ENCODE measurements around the gene MCF2L.

DNA sequence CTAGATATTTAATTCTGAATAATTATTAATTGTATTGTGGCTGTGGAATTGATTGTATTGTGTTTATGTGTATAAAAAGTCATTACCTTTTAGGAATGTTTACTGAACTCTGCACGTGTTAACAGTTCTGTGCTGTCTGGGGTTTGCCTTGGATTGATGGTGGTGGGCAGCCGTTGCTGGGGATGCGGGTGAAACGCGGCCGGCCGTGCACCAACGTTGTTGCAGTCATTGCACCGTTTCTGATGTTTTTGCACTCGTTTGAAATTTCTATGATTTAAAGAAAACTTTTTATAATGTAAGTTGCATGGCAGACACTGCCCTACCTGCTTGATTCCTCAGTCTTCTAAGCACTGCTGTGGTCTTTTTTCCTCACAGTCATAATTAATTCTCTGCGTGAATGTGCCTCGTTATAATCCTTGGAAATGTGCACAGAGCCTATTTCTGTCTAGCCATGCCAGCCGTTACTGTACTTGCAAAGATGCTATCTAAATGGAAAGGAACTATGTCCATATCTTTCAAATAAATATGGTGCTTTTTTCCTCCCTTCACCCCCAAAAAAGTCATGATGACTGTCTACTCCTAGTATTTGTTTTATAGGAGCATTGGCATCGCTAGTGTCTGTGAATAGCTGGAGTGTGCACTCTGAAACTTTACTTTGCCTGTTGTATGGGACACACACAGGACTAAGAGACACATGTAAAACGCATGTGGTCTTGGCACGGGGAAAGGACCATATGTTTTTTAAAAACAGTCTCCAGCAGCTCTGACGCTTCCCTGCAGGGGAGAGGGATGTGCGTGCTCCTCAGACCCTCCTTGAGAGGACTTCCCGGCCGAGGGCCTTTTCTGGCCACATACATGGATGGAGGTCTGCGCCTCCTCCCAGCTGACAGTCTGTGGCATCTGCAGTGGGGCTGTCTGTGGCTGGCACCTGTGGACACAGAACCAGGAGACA is 40.7 kb upstream of the MCF2L start:
- TF ChIP-seq EP300 (conservative IDR thresholded peaks at IDR 0.05; ENCODE audit: poor library complexity, severe bottlenecking) (no peak), EZH2 (IDR thresholded peaks at IDR 0.05; ENCODE audit: borderline replicate concordance, insufficient read depth, low read length, poor library complexity, severe bottlenecking) (no peak), SMC3 (conservative IDR thresholded peaks at IDR 0.05; ENCODE audit: poor library complexity) (no peak), POLR2AphosphoS5 (IDR thresholded peaks at IDR 0.05) (no peak)
- TF ChIP-seq, protein P1, sequence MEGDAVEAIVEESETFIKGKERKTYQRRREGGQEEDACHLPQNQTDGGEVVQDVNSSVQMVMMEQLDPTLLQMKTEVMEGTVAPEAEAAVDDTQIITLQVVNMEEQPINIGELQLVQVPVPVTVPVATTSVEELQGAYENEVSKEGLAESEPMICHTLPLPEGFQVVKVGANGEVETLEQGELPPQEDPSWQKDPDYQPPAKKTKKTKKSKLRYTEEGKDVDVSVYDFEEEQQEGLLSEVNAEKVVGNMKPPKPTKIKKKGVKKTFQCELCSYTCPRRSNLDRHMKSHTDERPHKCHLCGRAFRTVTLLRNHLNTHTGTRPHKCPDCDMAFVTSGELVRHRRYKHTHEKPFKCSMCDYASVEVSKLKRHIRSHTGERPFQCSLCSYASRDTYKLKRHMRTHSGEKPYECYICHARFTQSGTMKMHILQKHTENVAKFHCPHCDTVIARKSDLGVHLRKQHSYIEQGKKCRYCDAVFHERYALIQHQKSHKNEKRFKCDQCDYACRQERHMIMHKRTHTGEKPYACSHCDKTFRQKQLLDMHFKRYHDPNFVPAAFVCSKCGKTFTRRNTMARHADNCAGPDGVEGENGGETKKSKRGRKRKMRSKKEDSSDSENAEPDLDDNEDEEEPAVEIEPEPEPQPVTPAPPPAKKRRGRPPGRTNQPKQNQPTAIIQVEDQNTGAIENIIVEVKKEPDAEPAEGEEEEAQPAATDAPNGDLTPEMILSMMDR (IDR thresholded peaks at IDR 0.05; ENCODE audit: poor library complexity, severe bottlenecking) = no peak

Data from neural cell (in vitro differentiated cells).